RPMI8226 (cell line): ENCODE results near the gene DIAPH3.

ENCODE experiments used
- DNase-seq: peaks from one replicate; pipeline ENCODE4 v3.0.0-alpha.2; 2015

The DIAPH3 gene

GRCh38 chr13:59846845-59847620 lies 316.7 kb downstream of the DIAPH3 start:
- no peak for DNase-seq

- DNase-seq = no peak
These were observed 320.7 kb downstream of the DIAPH3 start for GRCh38 chr13:59843040-59843439.

GRCh38 chr13:59842507-59842906 lies 321.2 kb downstream of the DIAPH3 start:
- no peak for DNase-seq

- DNase-seq = no peak
These were observed 324.5 kb downstream of the DIAPH3 start for GRCh38 chr13:59839186-59839585.

GRCh38 chr13:59837101-59837500 lies 326.6 kb downstream of the DIAPH3 start:
- DNase-seq = no peak

- no peak for DNase-seq
These were observed 328.2 kb downstream of the DIAPH3 start for GRCh38 chr13:59835569-59835968.

GRCh38 chr13:59834801-59835200 lies 328.9 kb downstream of the DIAPH3 start:
- no peak for DNase-seq

GRCh38 chr13:59829690-59830089 lies 334.0 kb downstream of the DIAPH3 start:
- no peak for DNase-seq

GRCh38 chr13:59823486-59823885 lies 340.2 kb downstream of the DIAPH3 start:
- DNase-seq = no peak

GRCh38 chr13:59809564-59809963 lies 354.2 kb downstream of the DIAPH3 start:
- DNase-seq = no peak

- DNase-seq = no peak
These were observed 356.9 kb downstream of the DIAPH3 start for GRCh38 chr13:59806801-59807200.

GRCh38 chr13:59801107-59801880 lies 362.4 kb downstream of the DIAPH3 start:
- no peak for DNase-seq

GRCh38 chr13:59793107-59793506 lies 370.6 kb downstream of the DIAPH3 start:
- DNase-seq = no peak

GRCh38 chr13:59790626-59791025 lies 373.1 kb downstream of the DIAPH3 start:
- no peak for DNase-seq

GRCh38 chr13:59789558-59789957 lies 374.2 kb downstream of the DIAPH3 start:
- no peak for DNase-seq

- no peak for DNase-seq
These were observed 376.0 kb downstream of the DIAPH3 start for GRCh38 chr13:59787679-59788078.

GRCh38 chr13:59782696-59783095 lies 381.0 kb downstream of the DIAPH3 start:
- DNase-seq = no peak

- DNase-seq = no peak
These were observed 383.7 kb downstream of the DIAPH3 start for GRCh38 chr13:59780058-59780457.

GRCh38 chr13:59776924-59777690 lies 386.6 kb downstream of the DIAPH3 start:
- DNase-seq = no peak

GRCh38 chr13:59774491-59774971 lies 389.2 kb downstream of the DIAPH3 start:
- DNase-seq = no peak

GRCh38 chr13:59771272-59771671 lies 392.5 kb downstream of the DIAPH3 start:
- peak; percentile 15 for DNase-seq

GRCh38 chr13:59770451-59770850 lies 393.3 kb downstream of the DIAPH3 start:
- DNase-seq = no peak

- no peak for DNase-seq
These were observed 397.5 kb downstream of the DIAPH3 start for GRCh38 chr13:59766236-59766635.
